Gastroesophageal sphincter (tissue), 4 donors: ENCODE results near the gene PCDHGA9. TPM values are rescaled to one million over a fixed set of nuclear protein-coding genes. Genes with fewer than 3 reads are reported as not detected.

Experiments used
- ATAC-seq: fragments of 150-250 bp; one replicate; pipeline ENCODE4 v1.9.1; 2016; ENCODE audit warnings: mild to moderate bottlenecking, moderate library complexity
- H3K27ac ChIP-seq, 4 donors: fragments of 200-600 bp; sonication (generic) in 3 of 4; 1 replicate in 3 of 4; 2 replicates in 1 of 4; pipeline ENCODE4 v1.5.1; 2016 to 2019
- H3K27me3 ChIP-seq: fragments of 200-600 bp; sonication (generic); one replicate; pipeline ENCODE4 v1.5.1; 2019
- H3K36me3 ChIP-seq, 2 donors: fragments of 200-600 bp; sonication (generic); one replicate each; pipeline ENCODE4 v1.5.1; 2019; ENCODE audit warnings: control low read depth in 1 of 2
- H3K4me1 ChIP-seq, 3 donors: fragments of 200-600 bp; sonication (generic); 1 replicate in 2 of 3; 2 replicates in 1 of 3; pipeline ENCODE4 v1.5.1; 2016 to 2019; ENCODE audit warnings: control low read depth in 2 of 3
- H3K4me3 ChIP-seq, 2 donors: fragments of 200-600 bp; sonication (generic); one replicate each; pipeline ENCODE4 v1.5.1; 2019; ENCODE audit warnings: mild to moderate bottlenecking in 1 of 2, moderate library complexity in 1 of 2
- H3K9me3 ChIP-seq, 3 donors: fragments of 200-600 bp; sonication (generic); one replicate each; pipeline ENCODE4 v1.5.1; 2017 to 2019; ENCODE audit warnings: control low read depth in 2 of 3
- EP300 ChIP-seq: sonication (generic); formaldehyde crosslinking; IDR thresholded peaks from one replicate; pipeline ENCODE4 v1.6.1; 2017; ENCODE audit warnings: antibody characterized with exemption, mild to moderate bottlenecking
- POLR2A ChIP-seq, 2 donors: fragments of 450-650 bp; IDR thresholded peaks; one replicate each; pipeline ENCODE4 v1.6.1; 2017; ENCODE audit warnings: antibody characterized with exemption in 2 of 2, mild to moderate bottlenecking in 2 of 2, moderate library complexity in 1 of 2
- POLR2AphosphoS5 ChIP-seq: sonication (generic); formaldehyde crosslinking; IDR thresholded peaks from one replicate; pipeline ENCODE4 v1.6.1; 2017; ENCODE audit warnings: antibody characterized with exemption
- WGBS, 2 donors: methylation state at CpG; one replicate each; pipeline ENCODE4 v1.1.5; 2018; ENCODE audit warnings: low coverage in 1 of 2; 5-methylcytosine and 5-hydroxymethylcytosine counted together
- total RNA-seq, 4 donors: library from RNA; depleted of rRNA; stranded (reverse); fragments of >200 nt; gene quantifications; one replicate each; pipeline ENCODE4 v1.1.0, GENCODE V29; 2016
- TF ChIP-seq, protein P1 (sequence below), 4 experiments: fragments of 200-600 bp in 2 of 4; fragments of 450-650 bp in 2 of 4; sonication (generic) in 1 of 4; IDR thresholded peaks; one replicate each; pipeline ENCODE4 v1.5.1; 2017 to 2019; ENCODE audit warnings: antibody characterized with exemption in 4 of 4, mild to moderate bottlenecking in 2 of 4, moderate library complexity in 2 of 4

The PCDHGA9 gene
- total RNA-seq, 4 donors from 2014 or later: 3.3 to 8.6 (median 5.9) TPM

GRCh38 chr5:141434006-141434405 lies 31.4 kb downstream of the PCDHGA9 start:
- TF ChIP-seq POLR2AphosphoS5 (no peak), EP300 (no peak), POLR2A (IDR thresholded peaks at IDR 0.05) (no peak)
- TF ChIP-seq, protein P1, sequence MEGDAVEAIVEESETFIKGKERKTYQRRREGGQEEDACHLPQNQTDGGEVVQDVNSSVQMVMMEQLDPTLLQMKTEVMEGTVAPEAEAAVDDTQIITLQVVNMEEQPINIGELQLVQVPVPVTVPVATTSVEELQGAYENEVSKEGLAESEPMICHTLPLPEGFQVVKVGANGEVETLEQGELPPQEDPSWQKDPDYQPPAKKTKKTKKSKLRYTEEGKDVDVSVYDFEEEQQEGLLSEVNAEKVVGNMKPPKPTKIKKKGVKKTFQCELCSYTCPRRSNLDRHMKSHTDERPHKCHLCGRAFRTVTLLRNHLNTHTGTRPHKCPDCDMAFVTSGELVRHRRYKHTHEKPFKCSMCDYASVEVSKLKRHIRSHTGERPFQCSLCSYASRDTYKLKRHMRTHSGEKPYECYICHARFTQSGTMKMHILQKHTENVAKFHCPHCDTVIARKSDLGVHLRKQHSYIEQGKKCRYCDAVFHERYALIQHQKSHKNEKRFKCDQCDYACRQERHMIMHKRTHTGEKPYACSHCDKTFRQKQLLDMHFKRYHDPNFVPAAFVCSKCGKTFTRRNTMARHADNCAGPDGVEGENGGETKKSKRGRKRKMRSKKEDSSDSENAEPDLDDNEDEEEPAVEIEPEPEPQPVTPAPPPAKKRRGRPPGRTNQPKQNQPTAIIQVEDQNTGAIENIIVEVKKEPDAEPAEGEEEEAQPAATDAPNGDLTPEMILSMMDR (IDR thresholded peaks at IDR 0.05): no peak
- Histone ChIP-seq H3K4me3 (no peak overlapping the region), H3K27ac (no peak overlapping the region), H3K36me3 (peaks cover 0 to 4% of the 10 kb centered on the region in 2 donors), H3K27me3 (no peaks in the 10 kb centered on the region), H3K9me3 (peaks cover 0 to 98% (median 11%) of the 10 kb centered on the region in 3 donors), H3K4me1 (peaks cover 0 to 14% (median 0%) of the 10 kb centered on the region in 3 donors)
- 52 to 56% methylated on average over 2 of the region's 2 CpGs for WGBS, 2 donors
- no peak for ATAC-seq

GRCh38 chr5:141437221-141437620 lies 34.6 kb downstream of the PCDHGA9 start:
- H3K27ac ChIP-seq: no peak overlapping the region
- H3K4me3 ChIP-seq: no peak overlapping the region
- no peak for TF ChIP-seq POLR2A (IDR thresholded peaks at IDR 0.05)
- TF ChIP-seq EP300: no peak
- no peak for TF ChIP-seq POLR2AphosphoS5
- TF ChIP-seq, protein P1 (IDR thresholded peaks at IDR 0.05): no peak
- no peaks in the 10 kb centered on the region for H3K27me3 ChIP-seq
- no peak for ATAC-seq
- 72 to 91% methylated on average over 2 of the region's 2 CpGs for WGBS, 2 donors
- no peaks in the 10 kb centered on the region for H3K4me1 ChIP-seq
- peaks cover 0 to 98% (median 2%) of the 10 kb centered on the region in 3 donors for H3K9me3 ChIP-seq
- peaks cover 0 to 19% of the 10 kb centered on the region in 2 donors for H3K36me3 ChIP-seq

- ATAC-seq: no peak
These were observed 37.0 kb downstream of the PCDHGA9 start for GRCh38 chr5:141439411-141440141.

DNA sequence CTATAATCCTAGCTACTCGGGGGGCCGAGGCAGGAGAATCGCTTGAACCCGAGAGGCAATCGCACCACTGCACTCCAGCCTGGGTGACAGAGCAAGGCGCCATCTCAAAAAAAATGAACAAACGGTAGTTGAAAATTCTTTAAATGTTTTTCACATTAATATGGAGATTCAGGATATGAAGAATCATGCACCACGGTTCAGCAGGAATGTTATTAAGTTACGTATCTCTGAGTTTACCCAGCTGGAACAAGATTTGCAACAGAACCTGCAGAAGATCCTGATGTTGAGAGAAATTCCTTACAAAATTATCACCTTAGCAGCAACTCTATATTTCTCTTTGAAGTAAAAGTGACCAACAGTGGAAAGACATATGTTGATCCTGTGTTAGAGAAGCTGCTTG lies 37.8 kb downstream of the PCDHGA9 start:
- peaks cover 0 to 92% (median 2%) of the 10 kb centered on the region in 3 donors for H3K9me3 ChIP-seq
- no peak overlapping the region for H3K27ac ChIP-seq
- no peak overlapping the region for H3K4me3 ChIP-seq
- no peak for ATAC-seq
- H3K36me3 ChIP-seq: peaks cover 0 to 19% of the 10 kb centered on the region in 2 donors
- 94 to 95% methylated on average over 8 to 9 of the region's 9 CpGs for WGBS, 2 donors
- H3K27me3 ChIP-seq: no peaks in the 10 kb centered on the region
- no peaks in the 10 kb centered on the region for H3K4me1 ChIP-seq
- TF ChIP-seq POLR2AphosphoS5 (no peak), POLR2A (IDR thresholded peaks at IDR 0.05) (no peak), EP300 (no peak)
- TF ChIP-seq, protein P1 (IDR thresholded peaks at IDR 0.05): no peak

More at GRCh38 chr5:141439411-141440141, 37.0 kb downstream of the PCDHGA9 start:
- TF ChIP-seq EP300 (no peak), POLR2AphosphoS5 (no peak), POLR2A (IDR thresholded peaks at IDR 0.05) (no peak)
- TF ChIP-seq, protein P1 (IDR thresholded peaks at IDR 0.05): no peak
- Histone ChIP-seq H3K4me3 (no peak overlapping the region), H3K4me1 (no peaks in the 10 kb centered on the region), H3K36me3 (peaks cover 0 to 19% of the 10 kb centered on the region in 2 donors), H3K9me3 (peaks cover 0 to 92% (median 2%) of the 10 kb centered on the region in 3 donors), H3K27me3 (no peaks in the 10 kb centered on the region), H3K27ac (no peak overlapping the region)
- WGBS, 2 donors: 63 to 75% methylated on average over 7 of the region's 10 CpGs
